ENCODE measurements around the gene ARHGEF5.
"Not testable (repeated sequence)": the region's sequence is repeated elsewhere in the genome, so short reads cannot be mapped to it uniquely, and the experiment has no call there.

ARHGEF5 gene

DNA sequence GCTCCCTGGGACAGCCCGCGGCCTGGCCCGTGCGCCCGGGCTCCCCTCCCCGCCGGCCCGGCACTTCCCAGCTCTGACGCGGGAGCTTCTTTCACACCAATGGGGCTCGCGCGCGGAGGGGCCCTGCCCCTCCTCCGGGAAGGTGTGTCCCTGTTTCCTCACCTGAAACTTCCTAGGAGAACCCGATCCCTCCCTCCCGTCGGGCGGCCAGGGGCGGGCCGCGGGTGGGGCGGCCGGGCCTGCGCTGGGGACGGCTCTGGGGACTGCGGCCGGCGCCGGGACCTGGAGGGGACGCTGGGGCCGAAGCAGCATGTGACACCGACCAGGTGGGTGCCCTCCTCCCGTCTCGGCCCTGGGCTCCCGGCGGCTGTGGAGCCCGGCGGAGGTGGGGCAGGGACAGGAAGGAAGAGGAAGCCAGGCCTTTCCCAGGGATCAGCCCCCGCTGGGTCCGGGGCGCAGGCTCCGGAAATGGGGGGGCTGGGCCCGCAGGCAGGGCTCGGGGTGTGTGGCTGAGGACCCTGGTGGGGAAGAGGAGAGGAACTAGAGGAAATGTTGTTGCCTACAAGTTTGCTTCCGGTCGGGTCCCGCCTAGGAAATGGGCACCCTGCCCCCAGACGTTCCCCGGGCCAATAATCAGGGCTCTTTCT lies at the start of gene ARHGEF5:
ARHGEF5 (plus strand) TSS at position 227 of the 647 bp plus-strand sequence. CDS start 7,268 bp downstream, outside the sequence.
- H3K27ac ChIP-seq; DNase-seq (ENCODE audit: low spot score); H3K4me3 ChIP-seq: not testable (repeated sequence)

DNA sequence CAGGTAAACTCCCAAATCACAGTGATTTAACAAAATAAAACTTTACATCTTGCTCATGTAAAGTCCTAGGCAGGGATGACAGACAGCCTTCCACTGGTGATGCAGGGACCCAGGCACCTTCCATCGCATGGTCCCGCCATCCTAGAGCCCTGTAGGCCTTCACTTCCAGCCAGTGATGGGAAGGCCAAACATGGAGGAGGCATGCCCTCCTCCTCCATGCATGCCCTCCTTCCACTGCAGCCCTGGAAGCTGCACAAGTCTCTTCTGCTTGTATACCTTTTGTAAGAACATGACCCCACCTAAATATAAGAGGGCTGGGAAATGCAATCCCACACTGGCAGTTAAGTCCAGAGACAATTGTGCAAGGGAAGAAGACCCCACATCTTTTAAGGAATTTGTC lies 45.5 kb upstream of the ARHGEF5 start:
- H3K27ac ChIP-seq; H3K4me3 ChIP-seq; DNase-seq (ENCODE audit: low spot score): not testable (repeated sequence)

DNA sequence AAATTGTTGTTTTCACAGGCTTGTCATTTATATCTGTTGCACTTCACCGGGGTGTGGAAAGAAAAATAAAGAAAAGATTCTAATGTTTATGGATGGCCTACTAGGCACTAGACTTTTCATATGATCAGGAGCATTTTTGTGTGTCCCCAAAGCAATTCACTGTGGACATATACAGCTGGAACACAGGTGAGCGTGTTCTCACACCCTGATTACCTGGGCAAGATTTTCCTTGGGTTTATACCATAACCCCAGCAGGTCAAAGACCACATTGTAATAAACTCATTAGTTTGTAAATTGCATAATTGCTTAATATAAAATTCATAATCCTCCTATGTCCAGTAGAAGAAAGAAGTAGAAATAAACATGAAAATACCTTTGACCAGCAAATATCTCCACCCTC lies 44.0 kb upstream of the ARHGEF5 start:
- H3K27ac ChIP-seq; H3K4me3 ChIP-seq; DNase-seq (ENCODE audit: low spot score): not testable (repeated sequence)

DNA sequence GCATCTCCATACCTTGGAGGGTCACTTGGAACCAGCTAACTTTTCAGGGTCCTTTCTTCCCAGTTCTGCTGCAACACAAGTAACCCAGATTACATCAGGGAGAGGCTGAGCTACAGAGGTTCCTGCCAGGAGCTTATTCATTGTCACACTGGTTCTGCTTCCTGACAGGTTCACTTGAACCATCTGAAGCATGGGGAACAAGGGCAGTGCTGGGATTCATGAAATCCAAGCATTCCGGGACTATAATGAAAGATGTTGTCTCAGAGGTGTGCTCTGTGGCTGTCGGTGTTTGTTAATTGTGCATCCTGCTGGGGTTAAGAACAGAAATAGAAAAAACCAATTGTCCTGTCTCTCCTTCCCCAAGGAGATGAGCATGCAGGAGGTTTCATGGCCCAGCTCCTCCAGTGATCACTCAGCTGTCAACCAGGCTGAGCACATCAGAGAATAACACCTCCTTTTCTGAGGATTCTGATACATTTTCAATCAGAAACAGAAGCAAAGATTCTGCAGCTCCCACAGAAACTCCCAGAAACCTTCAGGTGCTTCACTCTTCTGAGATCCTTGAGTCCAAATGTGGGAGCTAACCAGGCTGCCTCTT lies 43.2 kb upstream of the ARHGEF5 start, which contains the start of gene OR2A1:
OR2A1 (plus strand) TSS at position 548 of the 598 bp plus-strand sequence. CDS start 5,706 bp downstream, outside the sequence.
- not testable (repeated sequence) for DNase-seq (ENCODE audit: low spot score); H3K4me3 ChIP-seq; H3K27ac ChIP-seq

DNA sequence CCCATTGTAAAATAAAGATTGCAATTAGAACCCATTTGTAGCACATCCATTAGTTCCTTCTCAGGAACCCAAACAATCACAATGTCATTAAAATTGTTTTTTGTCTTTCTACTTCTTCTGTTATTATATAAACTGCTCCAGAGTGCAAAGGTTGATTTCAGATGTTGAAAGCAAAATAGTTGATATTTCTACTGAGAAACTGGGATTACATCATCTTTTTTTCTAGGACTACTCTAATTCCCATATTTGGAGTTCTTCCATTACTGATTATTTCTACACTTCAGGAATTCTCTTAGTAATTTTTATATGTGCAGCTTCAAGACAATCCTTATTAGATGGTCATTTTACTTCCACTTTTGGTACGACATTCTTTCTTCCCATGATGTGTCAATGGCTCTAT lies 37.7 kb upstream of the ARHGEF5 start:
- H3K4me3 ChIP-seq; DNase-seq (ENCODE audit: low spot score); H3K27ac ChIP-seq: not testable (repeated sequence)

DNA sequence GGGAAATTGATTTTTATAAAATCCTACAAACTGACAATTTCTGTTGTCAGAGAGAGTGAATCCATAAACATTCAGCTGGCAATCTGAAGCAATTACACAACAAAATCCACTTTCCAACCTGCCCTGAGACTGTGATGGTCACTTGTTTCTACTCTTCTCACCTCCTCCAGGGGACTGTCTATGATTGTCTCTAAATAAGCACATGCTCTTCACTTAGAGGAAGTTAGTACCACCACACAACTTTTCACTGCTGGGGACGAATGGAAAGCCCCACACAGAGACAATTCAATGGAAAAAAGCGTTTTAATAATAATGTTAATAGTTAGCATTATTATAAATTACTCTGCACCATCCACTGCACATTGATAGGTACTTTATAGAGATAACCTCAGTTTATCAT lies 35.7 kb upstream of the ARHGEF5 start:
- H3K27ac ChIP-seq; DNase-seq (ENCODE audit: low spot score): not testable (repeated sequence)

DNA sequence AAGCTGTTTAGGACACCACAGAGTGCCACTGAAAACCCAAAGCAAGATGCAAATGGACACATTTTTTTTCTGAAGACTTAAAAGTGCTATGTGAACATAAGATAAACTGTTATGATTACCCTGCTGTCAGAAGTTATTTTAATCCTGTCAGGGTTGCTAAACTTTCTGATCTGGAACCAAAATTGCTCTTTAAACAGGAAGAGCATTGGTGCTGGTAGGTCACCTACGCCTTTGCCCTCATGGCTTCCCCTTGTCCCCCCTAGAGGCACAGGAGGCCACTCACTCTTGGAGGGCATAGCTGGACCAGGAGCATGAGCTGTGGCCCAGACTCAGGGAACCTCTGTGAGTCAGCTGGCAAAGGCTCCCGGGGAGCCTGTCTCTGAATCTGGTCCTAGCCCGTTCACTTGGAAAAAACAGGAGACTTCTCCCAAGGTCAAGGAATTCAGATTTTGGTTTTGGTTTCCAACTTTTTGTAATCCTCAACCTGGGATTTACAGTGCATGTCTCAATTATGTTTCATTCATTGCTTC lies 33.5 kb upstream of the ARHGEF5 start:
- H3K27ac ChIP-seq; DNase-seq (ENCODE audit: low spot score); H3K4me3 ChIP-seq: not testable (repeated sequence)

More for the DNA sequence above, 35.7 kb upstream of the ARHGEF5 start:
- not testable (repeated sequence) for H3K4me3 ChIP-seq

DNA sequence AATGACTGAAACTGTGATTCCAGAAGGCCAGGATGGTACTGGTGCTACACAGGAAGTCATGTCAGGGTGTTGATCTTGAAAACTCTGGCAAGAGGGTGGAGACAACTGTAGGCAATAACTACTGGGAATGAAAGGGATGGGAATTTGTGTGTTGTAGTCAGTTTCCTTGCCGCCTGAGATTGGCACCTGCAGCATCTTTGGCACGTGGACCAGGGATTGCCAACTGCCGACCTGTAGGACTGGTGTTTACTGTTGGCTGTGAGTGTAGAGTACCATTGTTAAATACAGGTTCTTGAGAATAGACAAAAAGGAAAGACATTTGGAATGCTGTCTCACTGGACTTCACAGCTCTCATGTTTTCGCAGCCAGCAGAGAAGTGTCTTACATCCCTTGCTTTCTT lies 31.8 kb upstream of the ARHGEF5 start:
- not testable (repeated sequence) for H3K4me3 ChIP-seq; DNase-seq (ENCODE audit: low spot score); H3K27ac ChIP-seq

DNA sequence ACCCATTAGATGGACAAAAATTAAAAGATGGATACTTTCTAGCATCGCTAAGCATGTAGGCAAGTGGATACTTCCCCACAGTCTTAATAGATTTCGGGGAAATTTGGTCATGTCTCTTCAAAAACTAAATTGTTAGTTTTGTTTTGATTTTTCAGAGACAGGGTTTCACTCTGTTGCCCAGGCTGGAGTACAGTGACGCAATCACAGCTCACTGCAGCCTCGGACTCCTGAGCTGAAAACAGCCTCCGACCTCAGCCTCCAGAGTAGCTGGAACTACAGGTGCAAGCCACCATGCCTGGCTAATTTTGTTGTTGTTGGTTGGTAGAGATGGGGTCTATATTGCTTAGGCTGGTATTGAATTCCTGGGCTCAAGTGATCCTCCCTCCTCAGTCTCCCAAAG lies 29.3 kb upstream of the ARHGEF5 start:
- DNase-seq (ENCODE audit: low spot score); H3K27ac ChIP-seq; H3K4me3 ChIP-seq: not testable (repeated sequence)

DNA sequence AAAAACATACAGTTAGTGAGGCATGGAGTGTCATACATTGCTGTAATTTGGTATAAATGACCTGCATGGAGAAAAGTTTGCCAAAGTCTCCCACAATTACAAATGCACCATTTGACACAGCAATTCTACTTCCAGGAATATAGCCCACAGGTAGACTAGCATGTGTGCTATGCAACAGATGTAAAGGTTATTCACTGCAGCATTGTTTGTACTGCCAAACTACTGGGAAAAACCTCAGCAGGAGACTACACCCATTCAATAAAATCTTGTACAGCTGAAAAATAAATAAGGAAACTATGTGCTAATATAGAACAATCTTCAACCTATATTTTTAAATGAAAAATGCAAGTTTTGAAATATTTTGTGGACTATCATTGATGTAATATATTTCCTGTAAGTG lies 25.2 kb upstream of the ARHGEF5 start:
- DNase-seq (ENCODE audit: low spot score); H3K4me3 ChIP-seq; H3K27ac ChIP-seq: not testable (repeated sequence)

DNA sequence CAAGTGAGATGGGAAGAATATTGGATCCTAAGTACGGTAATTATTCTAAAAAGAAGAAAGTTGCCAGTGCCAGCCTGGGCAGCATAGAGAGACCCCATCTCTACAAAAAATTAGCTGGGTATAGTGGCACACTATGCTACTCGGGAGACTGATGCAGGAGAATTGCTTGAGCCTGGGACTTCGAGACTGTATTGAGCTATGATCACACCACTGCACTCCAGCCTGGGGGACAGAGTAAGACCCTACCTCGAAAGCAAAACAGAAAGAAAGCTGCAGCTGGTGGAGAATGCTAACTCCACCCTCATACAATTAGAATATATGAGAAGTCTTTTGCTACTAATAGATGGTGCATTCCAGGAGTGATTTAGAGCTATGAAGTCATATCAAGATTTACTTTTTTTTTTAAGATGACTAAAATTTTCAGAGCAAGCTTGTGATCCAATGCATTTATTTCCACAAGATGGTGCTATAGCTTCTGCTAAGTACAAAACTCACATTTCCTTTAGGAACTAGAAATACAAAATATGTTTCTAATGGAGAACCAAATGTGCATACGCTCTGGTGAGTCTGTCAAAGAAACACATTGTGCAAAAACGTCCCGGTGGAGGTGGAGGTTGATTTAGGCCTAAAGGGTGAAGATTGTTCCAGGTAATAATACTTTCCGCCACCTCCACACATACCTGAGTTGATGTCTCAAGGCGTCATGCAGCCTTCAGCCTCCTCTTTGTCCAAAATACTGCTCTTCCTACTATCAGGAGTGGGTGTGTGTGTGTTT lies 23.8 kb upstream of the ARHGEF5 start:
- not testable (repeated sequence) for DNase-seq (ENCODE audit: low spot score); H3K27ac ChIP-seq; H3K4me3 ChIP-seq

DNA sequence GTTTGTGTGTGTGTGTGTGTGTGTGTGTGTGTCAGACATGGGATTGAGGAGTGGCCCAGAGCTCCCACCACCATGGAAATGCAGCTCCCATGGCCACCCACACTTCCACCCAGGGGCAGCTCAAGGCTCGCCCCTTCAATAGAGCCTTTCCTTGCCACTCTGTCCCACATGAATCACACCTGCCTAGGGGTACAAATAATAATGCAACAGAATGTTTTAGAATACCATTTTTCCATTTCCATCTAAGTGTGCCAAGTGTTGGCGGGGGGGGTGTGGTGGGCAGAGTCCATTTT lies 23.3 kb upstream of the ARHGEF5 start:
- DNase-seq (ENCODE audit: low spot score); H3K4me3 ChIP-seq; H3K27ac ChIP-seq: not testable (repeated sequence)

DNA sequence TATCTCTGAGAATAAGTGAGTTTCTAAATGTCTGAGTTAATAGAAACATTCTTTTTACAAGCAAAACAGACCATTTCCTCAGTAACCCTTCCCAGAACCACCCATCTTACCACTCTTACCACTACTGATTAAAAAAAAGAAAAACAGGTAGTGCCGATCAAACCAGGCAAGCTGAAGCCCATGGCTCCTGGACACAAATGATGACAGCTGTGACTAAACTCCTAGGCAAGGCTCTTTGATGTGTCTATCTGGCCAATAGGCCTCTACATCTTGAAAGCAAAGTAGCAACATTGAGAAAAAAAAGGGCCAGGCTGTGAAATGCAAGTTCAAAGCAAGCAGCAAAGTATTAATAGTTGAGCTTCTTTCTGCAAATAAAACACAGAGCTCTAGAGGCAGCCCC lies 6.6 kb upstream of the ARHGEF5 start:
- not testable (repeated sequence) for H3K4me3 ChIP-seq; H3K27ac ChIP-seq; DNase-seq (ENCODE audit: low spot score)

DNA sequence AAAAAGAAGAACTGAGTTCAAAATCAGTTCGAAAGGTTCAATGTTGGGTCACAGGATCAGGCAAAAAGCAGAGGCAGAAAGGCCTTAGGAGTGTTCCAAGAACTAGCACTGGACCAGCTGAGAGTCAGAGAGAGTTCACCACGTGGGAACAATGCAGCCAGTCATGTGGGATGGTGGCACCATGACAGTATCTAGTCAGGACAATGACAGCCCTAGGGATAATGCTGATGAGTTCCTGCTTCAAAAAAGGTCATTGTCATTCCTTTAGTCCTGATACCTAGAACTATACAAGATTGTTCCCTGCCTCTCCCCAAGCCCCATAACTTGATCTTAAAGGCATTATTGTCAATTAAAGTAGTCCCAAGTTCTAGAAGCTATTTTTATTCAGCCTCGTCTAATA lies 3.5 kb upstream of the ARHGEF5 start:
- DNase-seq (ENCODE audit: low spot score); H3K4me3 ChIP-seq; H3K27ac ChIP-seq: not testable (repeated sequence)

DNA sequence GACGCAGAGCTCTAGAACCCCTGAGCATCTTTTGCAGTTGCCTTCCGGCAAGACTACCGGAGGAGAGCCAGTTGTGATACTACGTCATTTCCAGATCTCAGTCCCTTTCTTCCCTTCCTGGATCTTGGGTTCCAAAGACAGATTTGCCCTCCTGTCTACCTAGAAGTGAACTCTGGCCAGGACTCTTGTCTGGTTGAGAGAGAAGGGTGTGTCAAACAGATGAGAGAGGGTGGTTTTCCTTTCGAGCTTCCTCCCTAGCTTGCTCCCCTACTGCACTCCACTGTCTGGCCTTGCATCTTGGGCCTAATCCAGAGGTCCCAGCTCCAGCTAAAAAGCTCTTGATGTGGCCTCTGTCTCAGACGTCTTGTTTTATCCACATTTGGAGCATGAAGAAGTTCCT lies 983 bp downstream of the ARHGEF5 start:
- H3K4me3 ChIP-seq; H3K27ac ChIP-seq; DNase-seq (ENCODE audit: low spot score): not testable (repeated sequence)

DNA sequence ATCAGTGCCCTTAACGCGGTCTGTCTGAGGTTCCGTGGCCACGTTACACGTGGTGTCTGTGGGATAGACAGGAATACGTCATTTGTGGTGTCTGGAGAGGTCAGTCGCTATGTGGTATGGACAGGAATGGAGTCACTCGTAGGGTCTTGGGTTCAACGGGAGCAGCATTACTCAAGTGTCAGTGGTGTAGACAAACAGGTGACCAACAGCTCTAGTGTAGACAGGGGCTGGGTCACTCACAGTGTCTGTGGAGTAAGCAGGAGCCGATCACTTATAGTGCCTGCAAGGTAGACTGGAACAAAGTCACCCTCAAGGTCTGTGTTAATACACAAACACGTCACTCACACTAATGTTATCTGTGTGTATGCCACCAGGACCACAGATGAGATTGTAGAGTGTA lies 1.7 kb downstream of the ARHGEF5 start:
- DNase-seq (ENCODE audit: low spot score); H3K4me3 ChIP-seq; H3K27ac ChIP-seq: not testable (repeated sequence)

DNA sequence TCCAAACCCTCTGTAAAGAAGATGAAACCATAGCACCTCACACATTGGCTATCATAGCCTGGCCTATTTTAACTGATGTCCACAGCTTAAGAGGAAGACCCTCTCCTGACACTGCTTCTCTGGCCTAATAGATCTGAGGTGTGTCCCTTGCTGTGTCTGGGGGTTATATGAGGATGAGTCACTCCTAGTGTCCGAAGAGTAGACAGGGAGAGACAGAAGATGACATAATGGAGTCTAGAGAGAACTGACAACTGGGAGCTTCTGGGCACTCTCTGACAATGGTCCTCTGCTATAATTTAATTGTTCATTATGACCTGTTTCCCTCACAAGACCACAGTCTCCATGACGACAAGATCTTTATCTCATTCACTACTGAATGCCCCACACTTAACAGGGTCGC lies 6.9 kb downstream of the ARHGEF5 start:
- H3K4me3 ChIP-seq; DNase-seq (ENCODE audit: low spot score); H3K27ac ChIP-seq: not testable (repeated sequence)

DNA sequence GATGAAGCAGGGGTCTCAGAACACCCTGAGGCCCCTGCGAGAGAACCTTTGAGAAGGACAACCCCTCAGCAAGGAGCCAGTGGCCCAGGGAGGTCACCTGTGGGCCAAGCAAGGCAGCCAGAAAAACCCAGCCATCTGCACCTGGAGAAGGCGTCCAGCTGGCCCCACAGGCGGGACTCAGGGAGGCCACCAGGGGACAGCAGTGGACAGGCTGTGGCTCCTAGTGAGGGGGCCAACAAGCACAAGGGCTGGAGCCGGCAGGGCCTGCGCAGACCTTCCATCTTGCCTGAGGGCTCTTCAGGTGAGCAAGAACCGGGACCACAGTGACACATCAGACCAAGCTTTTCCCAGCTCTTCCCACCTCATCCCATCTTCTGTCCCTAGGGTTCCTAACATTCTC lies 10.3 kb downstream of the ARHGEF5 start:
- DNase-seq (ENCODE audit: low spot score); H3K27ac ChIP-seq; H3K4me3 ChIP-seq: not testable (repeated sequence)

DNA sequence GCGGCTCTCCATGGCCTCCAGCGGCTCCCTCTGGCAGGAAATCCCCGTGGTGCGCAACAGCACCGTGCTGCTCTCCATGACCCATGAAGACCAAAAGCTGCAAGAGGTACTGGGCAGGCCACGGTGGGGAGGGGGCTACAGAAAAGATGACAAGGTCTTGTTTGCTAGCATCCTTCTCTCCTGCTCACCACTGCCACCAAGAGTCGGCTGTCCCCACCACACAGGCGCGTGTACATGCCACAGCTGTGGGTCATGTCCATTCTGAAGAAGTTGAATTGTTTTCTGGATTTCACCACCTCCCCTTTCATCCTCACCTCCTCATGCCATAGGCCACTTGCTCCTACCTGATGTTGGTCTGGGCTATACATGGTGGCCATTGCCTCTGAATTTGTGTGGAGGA lies 12.0 kb downstream of the ARHGEF5 start:
- not testable (repeated sequence) for H3K27ac ChIP-seq; DNase-seq (ENCODE audit: low spot score); H3K4me3 ChIP-seq

DNA sequence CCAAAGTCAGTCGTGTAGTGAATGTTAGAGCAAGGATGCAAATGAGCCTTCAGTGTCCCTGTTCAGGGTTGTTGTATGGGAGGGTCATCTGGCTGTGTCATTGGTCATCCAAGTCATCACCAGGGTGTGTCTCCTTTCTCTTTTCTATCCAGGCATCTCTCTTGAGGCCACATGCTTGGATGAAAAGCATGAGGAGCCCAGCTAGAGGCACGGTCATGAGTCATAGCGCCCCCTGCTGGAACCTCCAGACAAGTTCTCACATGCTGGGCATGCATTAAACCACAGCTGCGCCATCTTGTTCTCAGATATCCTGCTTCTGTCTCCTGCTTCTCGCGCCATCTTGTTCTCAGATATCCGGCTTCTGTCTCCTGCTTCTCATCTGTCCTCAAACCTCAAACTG lies 14.0 kb downstream of the ARHGEF5 start:
- not testable (repeated sequence) for H3K27ac ChIP-seq; DNase-seq (ENCODE audit: low spot score); H3K4me3 ChIP-seq
